Measurements from ENCODE around the gene PACSIN1.

DNA sequence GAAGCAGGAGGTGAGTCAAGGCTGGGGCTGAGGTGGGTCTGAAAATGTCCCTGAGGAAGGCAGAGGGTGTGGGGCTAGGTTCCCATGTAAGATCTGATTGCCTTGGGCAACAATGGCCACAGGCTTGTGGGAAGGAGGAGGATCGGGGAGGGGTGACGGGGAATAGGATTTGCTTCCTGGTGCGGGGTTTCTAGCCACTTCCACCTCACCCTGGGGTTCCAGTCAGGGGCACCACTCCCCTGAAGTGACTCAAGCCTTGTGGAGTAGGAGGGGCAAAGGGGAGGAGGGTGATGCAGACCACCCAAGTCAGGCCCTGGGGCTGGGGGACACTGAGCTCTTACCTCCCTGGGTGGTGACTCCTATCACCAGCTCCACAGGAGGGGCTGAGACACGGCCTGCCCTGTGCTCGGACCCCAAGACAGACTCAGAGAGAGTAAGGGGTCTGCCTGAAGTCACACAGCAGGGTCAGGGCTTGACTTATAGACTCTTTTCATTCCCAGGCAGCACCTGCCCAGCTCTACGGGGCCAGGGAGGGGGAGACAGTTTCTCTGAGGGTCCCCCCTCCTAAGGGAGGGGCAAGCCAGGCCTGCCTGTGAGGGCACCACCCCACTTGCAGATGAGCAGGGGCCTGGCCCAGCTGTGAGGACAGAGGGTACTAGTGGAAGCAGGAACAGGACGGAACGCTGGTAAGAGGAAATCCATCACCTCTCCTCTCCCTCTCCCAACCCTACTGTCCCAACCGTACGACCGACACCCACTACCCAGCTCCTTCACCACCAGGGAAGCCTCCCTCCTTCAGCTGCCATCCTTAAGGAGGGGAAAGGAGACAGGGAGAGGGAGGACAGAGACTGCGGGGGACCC, 102.7 kb downstream of the PACSIN1 start:
- TF ChIP-seq L3MBTL2 (conservative IDR thresholded peaks at IDR 0.05) (no peak), BHLHE40 (IDR thresholded peaks at IDR 0.05; ENCODE audit: borderline replicate concordance) (no peak), TARDBP (IDR thresholded peaks at IDR 0.05) (no peak), SUZ12 (IDR thresholded peaks at IDR 0.05) (no peak), ELF4 (IDR thresholded peaks at IDR 0.05) (no peak), SP1 (IDR thresholded peaks at IDR 0.05) (no peak), FOXK2 (IDR thresholded peaks at IDR 0.05) (no peak), NFRKB (IDR thresholded peaks at IDR 0.05) (no peak), FOXM1 (IDR thresholded peaks at IDR 0.05; ENCODE audit: borderline replicate concordance) (no peak), ZNF384 (IDR thresholded peaks at IDR 0.05) (no peak)
